GM03348 (cell line): ENCODE results near the gene SNX6.
"Not testable (repeated sequence)": the region's sequence is repeated elsewhere in the genome, so short reads cannot be mapped to it uniquely, and the experiment has no call there.

Experiments
- DNase-seq: peaks from one replicate; pipeline ENCODE4 v3.0.0; 2012; ENCODE audit warnings: low spot score

The SNX6 gene

DNA sequence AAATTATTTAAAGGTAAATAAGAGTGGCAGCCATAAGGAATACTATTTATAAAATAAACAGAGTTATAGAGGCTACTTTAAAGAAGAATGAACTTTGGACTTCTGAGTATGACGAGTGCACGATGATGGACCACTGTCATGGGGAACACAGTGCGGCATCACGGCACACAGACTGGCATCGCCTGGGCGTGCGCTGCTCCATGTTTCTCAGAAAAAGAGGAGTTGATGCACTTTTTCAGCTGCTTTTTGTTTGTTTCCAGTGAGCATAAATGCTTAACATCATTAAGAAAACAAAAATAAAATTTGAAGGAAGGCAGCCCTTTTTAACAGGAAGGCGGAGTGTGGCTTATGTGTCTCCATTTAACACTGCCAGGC, 67.2 kb downstream of the SNX6 start:
- no peak for DNase-seq

DNA sequence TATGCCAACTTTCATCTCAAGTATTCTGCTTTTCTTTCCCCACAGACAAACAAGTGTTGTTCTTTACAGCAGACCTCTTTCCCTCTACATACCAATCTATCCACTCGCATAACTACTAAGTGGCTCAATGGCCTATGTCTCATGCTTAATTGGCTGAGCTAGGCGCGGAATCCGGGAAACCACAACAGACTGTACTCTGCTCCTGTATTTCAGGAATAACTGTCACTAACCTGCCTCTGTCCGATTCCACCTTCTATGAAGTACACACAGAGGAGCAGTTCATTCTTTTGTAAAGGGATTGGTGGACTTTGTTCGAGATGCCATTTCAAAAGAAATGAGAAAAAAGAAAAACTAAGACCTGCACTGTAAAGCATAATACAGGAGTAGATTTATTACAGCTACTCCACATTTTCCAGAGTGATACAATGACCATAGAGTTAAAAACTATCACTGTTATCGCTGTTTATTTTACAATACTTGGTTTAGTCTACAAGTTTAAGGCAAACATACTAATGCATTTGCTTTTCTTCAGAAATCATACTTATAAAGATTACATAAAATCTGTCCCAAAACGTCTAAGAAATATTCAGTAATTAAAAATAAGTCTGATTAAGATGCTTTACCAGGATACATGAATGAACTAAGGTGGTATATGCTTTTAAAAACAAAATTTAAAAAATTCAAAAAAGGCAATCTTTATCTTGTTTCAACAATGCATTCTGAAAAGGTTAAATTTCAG, 67.7 kb downstream of the SNX6 start:
- not testable (repeated sequence) for DNase-seq

DNA sequence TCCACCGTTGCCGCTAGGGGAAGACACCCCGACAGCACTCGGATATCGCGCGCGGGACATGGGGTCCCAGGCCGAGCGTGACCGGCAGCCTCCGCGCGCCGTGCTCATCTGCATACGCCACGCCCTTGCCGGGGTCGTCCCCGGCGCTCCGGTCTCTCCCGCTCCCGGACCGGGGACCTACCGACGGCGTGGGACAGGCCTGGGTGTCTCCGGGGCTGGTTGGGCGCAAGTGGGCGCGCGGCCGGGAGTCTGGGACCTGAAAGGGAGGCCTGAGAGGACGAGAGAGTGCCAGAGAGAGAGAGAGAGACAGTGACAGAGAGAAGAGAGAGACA, 73.5 kb downstream of the SNX6 start:
- DNase-seq, result not testable (repeated sequence)

DNA sequence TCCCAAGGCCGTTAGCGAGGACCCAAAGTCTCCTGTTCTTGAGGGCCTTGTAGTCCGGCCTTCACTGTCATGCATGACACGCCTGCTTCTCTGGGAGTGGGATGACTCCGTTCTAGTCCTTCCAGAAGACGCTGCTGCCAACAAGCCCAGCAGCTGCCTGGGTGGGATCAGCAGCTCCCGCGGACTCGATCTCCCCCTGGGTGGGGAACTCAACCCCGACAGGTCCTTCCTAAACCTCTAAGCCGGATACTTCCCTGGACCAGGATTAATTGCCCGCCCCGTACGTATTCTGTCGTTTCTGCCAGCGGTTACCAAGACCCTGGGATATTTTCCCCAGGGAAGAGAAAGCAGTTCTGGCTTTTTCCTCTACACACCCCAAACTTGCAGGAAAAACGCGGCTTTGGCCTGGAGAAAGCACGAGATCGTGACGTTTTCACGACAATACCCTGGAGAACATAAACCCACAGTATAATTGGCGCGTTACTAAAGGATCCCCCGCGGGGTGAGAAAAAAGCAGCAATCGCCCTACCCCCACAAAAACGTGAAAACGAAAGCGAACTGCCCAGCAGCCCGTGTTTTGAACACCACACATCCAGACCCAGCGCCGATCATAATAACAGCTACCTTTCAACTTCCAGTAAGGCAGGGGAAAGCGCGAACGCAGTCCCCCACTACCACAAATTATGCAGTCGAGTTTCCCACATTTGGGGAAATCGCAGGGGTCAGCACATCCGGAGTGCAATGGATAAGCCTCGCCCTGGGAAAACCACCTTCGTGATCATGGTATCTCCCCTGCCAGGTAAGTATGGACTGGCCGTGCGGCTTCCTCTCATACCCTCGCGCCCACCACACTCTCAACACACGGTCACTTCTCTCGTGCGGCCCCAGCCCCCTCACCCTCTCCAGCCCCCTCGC, 74.1 kb downstream of the SNX6 start:
- not testable (repeated sequence) for DNase-seq

DNA sequence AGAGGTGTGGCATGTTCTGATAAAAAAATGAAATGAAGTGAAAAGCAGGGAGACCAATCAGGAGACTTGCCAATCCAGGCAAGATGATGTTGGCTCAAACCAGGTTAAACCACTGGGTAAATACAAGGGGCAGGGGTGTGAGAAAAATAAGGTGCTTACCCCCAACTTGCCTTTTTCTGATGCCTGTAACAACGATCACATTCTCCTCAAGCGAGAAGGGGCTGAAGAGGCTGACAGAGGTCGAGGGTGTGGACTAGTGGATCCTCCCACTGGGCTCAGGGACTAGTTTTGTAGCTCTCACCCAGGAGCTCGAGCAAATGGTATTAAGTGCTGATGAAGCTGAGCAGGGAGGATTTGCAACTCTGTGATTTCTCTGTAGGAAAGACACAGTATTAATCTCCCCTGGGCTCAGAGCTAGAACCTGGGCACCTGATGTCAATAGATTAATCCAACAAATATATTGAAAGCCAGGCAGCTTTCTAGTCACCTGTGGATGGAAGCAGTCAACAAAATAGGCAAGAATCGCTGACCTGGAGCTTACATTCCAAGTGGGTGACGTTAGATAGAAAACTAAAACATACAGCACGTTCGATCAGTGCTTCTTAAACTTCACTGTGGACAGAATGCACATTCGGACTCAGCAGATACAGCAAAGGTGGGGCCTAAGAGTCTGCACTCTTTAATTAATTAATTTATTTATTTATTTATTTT, 75.3 kb downstream of the SNX6 start:
- DNase-seq, result no peak

DNA sequence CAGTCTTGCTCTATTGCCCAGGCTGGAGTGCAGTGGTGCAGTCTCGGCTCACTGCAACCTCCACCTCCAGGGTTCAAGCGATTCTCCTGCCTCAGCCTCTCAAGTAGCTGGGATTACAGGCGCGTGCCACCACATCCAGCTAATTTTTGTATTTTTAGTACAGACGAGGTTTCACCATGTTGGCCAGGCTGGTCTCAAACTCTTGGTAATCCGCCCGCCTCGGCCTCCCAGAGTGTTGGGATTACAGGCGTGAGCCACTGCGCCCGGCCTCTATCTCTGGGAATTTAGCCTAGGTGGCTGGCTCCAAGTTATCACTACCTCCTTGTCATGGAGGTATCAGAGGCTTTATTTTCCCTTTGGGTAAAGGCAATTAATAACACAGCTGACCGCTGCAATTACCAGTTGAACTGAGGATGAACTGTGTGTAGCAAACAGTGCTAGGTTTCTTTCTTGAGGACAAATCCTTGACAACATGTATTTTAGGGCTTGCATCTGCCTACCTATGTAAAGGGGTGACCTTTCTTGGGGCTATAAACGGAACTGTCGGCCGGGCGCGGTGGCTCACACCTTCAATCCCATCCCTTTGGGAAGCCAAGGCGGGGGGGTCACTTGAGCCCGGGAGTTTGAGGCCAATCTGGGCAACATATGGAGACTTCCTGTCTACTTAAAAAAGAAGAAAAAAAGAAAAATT, 80.5 kb downstream of the SNX6 start:
- DNase-seq, result not testable (repeated sequence)

DNA sequence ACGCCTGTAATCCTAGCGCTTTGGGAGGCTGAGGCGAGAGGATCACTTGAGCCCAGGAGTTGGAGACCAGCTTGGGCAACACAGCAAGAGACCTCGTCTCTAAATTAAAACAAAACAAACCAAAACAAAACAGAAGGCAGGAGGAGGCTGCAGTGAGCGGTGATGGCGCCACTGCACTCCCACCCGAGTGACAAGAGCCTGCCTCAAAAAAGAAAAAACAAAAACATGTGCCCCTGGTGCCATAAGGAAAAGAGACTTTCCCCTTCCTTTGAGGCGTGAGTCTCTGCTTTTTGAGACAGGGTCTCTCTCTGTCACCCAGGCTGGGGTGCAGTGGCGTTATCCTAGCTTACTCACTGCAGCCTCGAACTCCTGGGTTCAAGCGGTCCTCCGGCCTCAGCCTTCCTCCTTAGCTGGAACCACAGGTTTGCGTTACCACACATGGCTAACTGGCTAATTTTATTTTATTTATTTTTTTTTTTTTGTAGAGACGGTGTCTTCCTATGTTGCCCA, 81.4 kb downstream of the SNX6 start:
- DNase-seq, result no peak

DNA sequence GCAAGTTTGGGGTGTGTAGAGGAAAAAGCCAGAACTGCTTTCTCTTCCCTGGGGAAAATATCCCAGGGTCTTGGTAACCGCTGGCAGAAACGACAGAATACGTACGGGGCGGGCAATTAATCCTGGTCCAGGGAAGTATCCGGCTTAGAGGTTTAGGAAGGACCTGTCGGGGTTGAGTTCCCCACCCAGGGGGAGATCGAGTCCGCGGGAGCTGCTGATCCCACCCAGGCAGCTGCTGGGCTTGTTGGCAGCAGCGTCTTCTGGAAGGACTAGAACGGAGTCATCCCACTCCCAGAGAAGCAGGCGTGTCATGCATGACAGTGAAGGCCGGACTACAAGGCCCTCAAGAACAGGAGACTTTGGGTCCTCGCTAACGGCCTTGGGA, 82.8 kb downstream of the SNX6 start:
- DNase-seq, result not testable (repeated sequence)

DNA sequence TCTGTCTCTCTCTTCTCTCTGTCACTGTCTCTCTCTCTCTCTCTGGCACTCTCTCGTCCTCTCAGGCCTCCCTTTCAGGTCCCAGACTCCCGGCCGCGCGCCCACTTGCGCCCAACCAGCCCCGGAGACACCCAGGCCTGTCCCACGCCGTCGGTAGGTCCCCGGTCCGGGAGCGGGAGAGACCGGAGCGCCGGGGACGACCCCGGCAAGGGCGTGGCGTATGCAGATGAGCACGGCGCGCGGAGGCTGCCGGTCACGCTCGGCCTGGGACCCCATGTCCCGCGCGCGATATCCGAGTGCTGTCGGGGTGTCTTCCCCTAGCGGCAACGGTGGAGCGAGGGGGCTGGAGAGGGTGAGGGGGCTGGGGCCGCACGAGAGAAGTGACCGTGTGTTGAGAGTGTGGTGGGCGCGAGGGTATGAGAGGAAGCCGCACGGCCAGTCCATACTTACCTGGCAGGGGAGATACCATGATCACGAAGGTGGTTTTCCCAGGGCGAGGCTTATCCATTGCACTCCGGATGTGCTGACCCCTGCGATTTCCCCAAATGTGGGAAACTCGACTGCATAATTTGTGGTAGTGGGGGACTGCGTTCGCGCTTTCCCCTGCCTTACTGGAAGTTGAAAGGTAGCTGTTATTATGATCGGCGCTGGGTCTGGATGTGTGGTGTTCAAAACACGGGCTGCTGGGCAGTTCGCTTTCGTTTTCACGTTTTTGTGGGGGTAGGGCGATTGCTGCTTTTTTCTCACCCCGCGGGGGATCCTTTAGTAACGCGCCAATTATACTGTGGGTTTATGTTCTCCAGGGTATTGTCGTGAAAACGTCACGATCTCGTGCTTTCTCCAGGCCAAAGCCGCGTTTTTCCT, 83.4 kb downstream of the SNX6 start:
- not testable (repeated sequence) for DNase-seq

DNA sequence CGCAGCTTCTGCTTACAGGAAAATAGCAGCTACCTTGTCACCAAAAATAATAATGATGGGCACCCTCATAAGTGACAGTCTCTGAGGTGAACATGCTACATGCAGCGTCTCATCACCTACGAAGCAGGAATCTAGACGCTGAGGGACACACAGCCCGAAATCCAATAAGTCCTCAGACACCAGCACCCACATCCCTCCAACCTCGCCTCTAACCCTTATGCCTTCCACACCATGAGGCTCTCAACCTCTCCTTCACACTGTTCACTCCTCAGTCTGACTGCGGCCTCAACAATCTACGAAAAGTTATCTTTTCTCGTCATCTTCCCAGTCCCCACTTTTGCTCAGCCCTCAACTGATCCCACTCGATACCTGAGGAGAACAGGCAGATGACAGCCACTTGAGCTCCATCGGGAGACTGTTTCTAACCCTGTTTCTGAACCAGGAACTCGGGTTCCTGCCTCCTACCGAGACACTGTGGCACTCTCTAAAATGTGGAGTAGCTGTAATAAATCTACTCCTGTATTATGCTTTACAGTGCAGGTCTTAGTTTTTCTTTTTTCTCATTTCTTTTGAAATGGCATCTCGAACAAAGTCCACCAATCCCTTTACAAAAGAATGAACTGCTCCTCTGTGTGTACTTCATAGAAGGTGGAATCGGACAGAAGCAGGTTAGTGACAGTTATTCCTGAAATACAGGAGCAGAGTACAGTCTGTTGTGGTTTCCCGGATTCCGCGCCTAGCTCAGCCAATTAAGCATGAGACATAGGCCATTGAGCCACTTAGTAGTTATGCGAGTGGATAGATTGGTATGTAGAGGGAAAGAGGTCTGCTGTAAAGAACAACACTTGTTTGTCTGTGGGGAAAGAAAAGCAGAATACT, 89.5 kb downstream of the SNX6 start:
- DNase-seq, result not testable (repeated sequence)

DNA sequence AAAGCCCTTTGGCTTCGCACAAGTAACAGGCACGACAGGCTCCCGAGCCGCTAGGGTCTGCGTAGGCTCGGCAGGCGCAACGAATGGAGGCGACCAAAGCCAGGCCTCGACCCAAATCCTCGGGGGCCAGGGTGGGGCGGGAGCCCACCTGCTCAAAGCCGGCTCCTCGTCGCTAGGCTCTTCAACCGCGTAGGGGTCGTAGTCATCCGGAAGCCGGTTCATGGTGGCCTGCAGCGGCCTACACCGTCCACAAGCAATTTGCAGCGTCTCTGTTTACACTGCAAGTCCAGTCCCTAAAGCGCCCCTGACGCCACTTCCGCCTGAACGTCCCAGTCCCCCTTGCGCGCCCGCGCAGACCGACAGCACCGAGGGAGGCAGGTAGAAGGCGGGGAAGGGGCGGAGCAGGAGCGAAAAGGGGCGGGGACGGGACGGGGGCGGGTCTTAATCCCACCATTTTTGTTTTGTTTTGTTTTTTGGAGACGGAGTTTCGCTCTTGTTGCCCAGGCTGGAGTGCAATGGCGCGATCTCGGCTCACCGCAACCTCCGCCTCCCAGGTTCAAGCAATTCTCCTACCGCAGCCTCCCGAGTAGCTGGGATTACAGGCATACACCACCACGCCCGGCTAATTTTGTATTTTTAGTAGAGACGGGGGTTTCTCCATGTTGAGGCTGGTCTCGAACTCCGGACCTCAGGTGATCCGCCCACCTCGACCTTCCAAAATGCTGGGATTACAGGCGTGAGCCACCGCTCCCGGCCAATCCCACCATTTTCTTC, 90.4 kb downstream of the SNX6 start, which contains the start of gene EAPP:
TSS of gene EAPP (minus strand) at position 295 of the 774 bp plus-strand sequence. CDS start at position 222, 73 bp downstream.
- peak; percentile 98 for DNase-seq

DNA sequence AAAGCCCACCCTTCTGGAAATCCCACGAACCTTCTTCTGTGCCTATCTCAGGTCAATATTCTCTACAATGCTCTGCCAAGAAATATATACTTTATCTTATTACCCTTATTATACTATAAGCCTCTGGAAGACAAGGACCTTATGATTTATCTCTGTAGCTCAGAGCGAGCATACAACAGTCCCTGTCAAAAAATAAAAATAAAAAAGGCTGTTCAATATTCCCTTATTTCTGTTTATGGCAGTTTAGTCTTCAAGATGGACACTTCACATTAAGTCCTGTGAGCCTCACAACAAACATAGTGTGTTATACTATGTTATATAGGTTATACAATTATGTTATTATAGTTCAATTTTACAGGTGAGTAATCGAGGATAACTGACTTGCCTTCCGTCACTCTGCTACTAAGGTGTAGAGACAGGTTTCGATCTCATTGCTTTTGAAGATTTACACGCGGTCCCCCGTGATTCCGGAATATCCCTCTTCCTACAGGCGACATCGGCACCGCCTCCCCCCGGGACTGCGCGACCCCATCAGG, 91.0 kb downstream of the SNX6 start:
- DNase-seq, result no peak

DNA sequence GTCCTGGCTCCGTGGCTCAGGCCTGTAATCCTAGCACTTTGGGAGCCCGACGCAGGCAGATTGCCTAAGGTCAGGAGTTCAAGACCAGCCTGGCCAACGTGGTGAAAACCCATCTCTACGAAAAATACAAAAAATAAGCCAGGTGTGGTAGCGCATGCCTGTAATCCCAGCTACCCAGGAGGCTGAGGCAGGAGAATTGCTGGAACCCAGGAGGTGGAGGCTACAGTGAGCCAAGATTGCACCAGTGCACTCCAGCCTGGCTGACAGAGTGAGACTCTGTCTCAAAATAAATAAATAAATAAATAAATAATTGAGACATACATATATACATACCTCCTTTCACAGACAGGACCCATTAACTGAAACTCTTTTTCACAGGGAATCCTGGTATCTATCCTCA, 91.9 kb downstream of the SNX6 start:
- not testable (repeated sequence) for DNase-seq

DNA sequence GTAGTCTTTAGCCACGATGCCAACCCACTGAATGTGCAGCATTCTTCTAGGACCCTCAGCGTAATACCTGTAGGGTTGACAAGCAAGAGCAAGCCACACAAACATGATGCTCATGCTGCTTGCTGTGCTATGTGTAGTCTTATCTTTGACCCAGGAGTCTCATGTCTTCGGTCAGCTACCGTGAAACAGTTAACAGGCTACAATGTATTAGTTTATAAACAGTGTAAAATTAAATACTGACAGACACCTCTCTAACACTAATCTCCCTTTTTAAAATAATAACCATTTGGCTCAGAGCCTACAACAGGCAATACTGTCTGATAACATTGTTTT, 92.3 kb downstream of the SNX6 start:
- DNase-seq, result no peak

DNA sequence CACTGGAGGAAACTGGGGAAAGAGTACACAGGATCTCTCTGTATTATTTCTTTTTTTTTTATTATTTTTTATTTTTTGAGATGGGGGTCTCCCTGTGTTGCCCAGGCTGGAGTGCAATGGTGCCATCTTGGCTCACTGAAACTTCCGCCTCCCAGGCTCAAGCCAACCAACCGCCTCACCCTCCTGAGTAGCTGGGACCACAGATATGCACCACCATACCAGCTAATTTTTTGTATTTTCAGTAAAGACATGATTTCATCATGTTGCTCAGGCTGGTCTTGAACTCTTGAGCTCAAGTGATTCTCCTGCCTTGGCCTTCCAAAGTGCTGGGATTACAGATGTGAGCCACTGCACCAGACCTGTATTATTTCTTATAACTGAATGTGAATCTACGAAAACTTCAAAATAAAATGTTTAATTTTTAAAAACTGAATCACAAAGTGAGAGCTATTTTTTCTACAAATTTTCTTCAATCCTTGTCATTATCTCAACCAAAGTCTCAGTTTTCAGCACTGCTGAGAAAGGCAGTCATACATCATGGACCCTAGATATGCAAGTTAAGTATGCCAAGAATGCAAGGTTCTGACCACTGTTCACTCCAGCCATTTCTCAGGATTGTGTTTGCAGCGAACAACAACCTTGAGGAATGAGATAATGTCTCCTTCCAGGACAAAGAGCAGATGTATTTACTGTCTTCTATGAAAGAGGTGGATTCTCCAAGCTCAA, 92.8 kb downstream of the SNX6 start:
- DNase-seq, result peak; percentile 17

DNA sequence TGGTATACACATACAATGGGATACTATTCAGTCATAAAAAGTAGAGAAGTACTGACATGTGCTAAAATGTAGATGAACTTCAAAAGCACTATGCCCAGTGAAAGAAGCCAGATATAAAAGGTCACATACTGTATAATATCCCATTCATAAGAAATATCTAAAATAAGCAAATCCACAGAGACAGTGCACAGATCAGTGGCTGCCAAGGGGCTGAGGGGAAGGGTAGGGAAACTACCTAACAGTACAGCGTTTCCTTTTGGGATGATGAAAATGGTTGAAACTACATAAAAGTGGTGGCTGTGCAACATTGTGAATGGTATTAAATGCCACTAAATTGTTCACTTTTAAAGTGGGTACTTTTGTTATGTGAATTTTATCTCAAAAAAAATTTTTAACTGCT, 102.4 kb downstream of the SNX6 start:
- DNase-seq, result no peak

DNA sequence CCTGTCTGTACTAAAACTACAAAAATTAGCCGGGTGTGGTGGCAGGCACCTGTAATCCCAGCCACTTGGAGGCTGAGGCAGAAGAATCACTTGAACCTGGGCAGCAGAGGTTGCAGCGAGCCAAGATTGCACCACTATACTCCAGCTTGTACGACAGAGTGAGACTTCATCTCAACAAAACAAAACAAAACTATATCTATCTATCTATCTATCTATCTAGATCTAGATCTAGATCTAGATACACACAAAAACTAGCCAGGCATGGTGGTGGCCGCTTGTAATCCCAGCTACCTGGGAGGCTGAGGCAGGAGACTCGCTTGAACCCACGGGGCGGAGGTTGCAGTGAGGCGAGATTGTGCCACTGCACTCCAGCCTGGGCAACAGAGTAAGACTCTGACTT, 105.7 kb downstream of the SNX6 start:
- DNase-seq, result not testable (repeated sequence)

DNA sequence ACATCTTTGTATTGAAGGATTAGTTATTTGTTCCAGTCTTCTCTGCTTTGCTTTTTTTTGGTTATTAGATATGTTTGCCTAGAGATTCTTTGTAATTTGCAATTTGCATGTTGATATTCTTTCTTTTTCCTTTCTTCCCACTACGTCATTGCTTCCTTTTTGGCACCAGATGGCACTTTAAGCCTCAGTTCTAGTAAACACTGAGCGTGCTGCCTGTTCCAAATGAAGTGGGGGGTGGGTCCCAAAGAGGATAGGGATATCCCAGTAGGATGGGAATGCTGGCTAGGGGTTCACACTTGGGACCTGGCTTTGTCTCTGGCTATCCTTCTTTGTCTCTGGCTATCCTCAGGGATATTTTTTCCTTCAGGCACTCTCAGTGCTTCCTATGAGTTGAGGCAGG, 107.5 kb downstream of the SNX6 start:
- DNase-seq, result no peak
